B cell (primary cell): ENCODE measurements around the gene MAD1L1. TPM values are rescaled to one million over a fixed set of nuclear protein-coding genes. Genes with fewer than 3 reads are reported as not detected.

Experiments used
- ATAC-seq: fragments of 200-7000 bp; cut with Tn5 transposase; one replicate; pipeline ENCODE4 v1.10.0; 2021; ENCODE audit warnings: low read depth, mild to moderate bottlenecking, moderate number of reproducible peaks, moderate library complexity
- CTCF ChIA-PET: fragments of 350-600 bp; sonication (Branson Sonifier 250); formaldehyde crosslinking; loops from one replicate; lab custom pipeline; 2021; ENCODE audit warnings: antibody characterized with exemption, inconsistent platforms; lab: Charles Lee
- POLR2A ChIA-PET: fragments of 350-600 bp; sonication (Branson Sonifier 250); formaldehyde crosslinking; loops from one replicate; lab custom pipeline; 2021; ENCODE audit warnings: antibody characterized with exemption; lab: Charles Lee
- DNase-seq: peaks from one replicate; pipeline ENCODE4 v3.0.0; 2013
- H2AFZ ChIP-seq: 2 replicates; pipeline ENCODE4 v1.6.1; 2012; ENCODE audit warnings: mild to moderate bottlenecking, low read depth, low read length; ENCODE audit not compliant: insufficient read depth, poor library complexity, severe bottlenecking
- H3K27ac ChIP-seq, 2 donors: 1 replicate in 1 of 2; 2 replicates in 1 of 2; pipeline ENCODE4 v1.5.1; 2012 to 2013; ENCODE audit warnings: low read length in 2 of 2, mild to moderate bottlenecking in 2 of 2, moderate library complexity in 1 of 2
- H3K27me3 ChIP-seq, 4 experiments: fragments of 200-600 bp in 1 of 4; sonication (generic) in 1 of 4; replicated peaks in 1 of 4; 1 replicate in 2 of 4; 2 replicates in 2 of 4; pipeline versions ENCODE4 v1.6.1 to v1.7.0; 2013 to 2016; ENCODE audit warnings: low read length in 3 of 4, mild to moderate bottlenecking in 2 of 4, mixed read lengths in 1 of 4, moderate library complexity in 1 of 4; ENCODE audit not compliant: insufficient read depth in 4 of 4, control insufficient read depth in 3 of 4; ENCODE audit errors: control extremely low read depth in 1 of 4
- H3K36me3 ChIP-seq, 2 experiments: replicated peaks in 1 of 2; 1 replicate in 1 of 2; 2 replicates in 1 of 2; pipeline versions ENCODE4 v1.6.1 to v1.7.1; 2013; ENCODE audit warnings: low read length in 1 of 2; ENCODE audit not compliant: insufficient read depth in 2 of 2, control insufficient read depth in 1 of 2; ENCODE audit errors: control extremely low read depth in 1 of 2, extremely low read depth in 1 of 2
- H3K4me1 ChIP-seq, 2 donors: fragments of 200-600 bp in 1 of 2; sonication (generic) in 1 of 2; 1 replicate in 1 of 2; 2 replicates in 1 of 2; pipeline versions ENCODE4 v1.5.1 to v1.6.1; 2013 to 2017; ENCODE audit warnings: low read length in 2 of 2; ENCODE audit not compliant: control insufficient read depth in 2 of 2, insufficient read depth in 2 of 2
- H3K4me2 ChIP-seq: replicated peaks from 2 replicates; pipeline ENCODE3; 2012; ENCODE audit warnings: mild to moderate bottlenecking, low read depth, low read length; ENCODE audit not compliant: poor library complexity, severe bottlenecking
- H3K4me3 ChIP-seq, 5 experiments: fragments of 200-600 bp in 1 of 5; sonication (generic) in 1 of 5; 1 replicate in 3 of 5; 2 replicates in 2 of 5; pipeline versions ENCODE4 v1.5.1 to v1.7.0; 2011 to 2016; ENCODE audit warnings: low read length in 4 of 5, mild to moderate bottlenecking in 4 of 5, low read depth in 2 of 5, control low read depth in 1 of 5, moderate library complexity in 1 of 5; ENCODE audit not compliant: insufficient read depth in 1 of 5; ENCODE audit errors: control extremely low read depth in 1 of 5, extremely low read depth in 1 of 5
- H3K79me2 ChIP-seq: fragments of 200-600 bp; sonication (generic); one replicate; pipeline ENCODE4 v1.6.0; 2016; ENCODE audit warnings: low read length; ENCODE audit not compliant: control insufficient read depth, insufficient read depth
- H3K9ac ChIP-seq: fragments of 200-600 bp; sonication (generic); 2 replicates; pipeline ENCODE4 v1.6.1; 2017; ENCODE audit warnings: mild to moderate bottlenecking, low read length, moderate library complexity
- H3K9me3 ChIP-seq, 3 donors: one replicate each; pipeline versions ENCODE4 v1.6.1 to v1.7.1; 2013; ENCODE audit warnings: low read length in 2 of 3; ENCODE audit not compliant: control insufficient read depth in 2 of 3, insufficient read depth in 1 of 3; ENCODE audit errors: control extremely low read depth in 1 of 3
- H4K20me1 ChIP-seq: 2 replicates; pipeline ENCODE4 v1.6.0; 2012; ENCODE audit warnings: mild to moderate bottlenecking, low read length; ENCODE audit not compliant: insufficient read depth, control insufficient read depth, poor library complexity, severe bottlenecking
- H3K27ac Mint-ChIP-seq: one replicate; pipeline ENCODE4 v1.8.0; 2021; ENCODE audit warnings: mixed read lengths
- H3K27me3 Mint-ChIP-seq: one replicate; pipeline ENCODE4 v1.8.0; 2021; ENCODE audit warnings: mixed read lengths
- H3K4me1 Mint-ChIP-seq: one replicate; pipeline ENCODE4 v1.8.0; 2021; ENCODE audit warnings: mixed read lengths
- H3K4me3 Mint-ChIP-seq: one replicate; pipeline ENCODE4 v1.8.0; 2021; ENCODE audit warnings: mixed read lengths
- H3K9me3 Mint-ChIP-seq: one replicate; pipeline ENCODE4 v1.8.0; 2022; ENCODE audit warnings: mixed read lengths; ENCODE audit not compliant: insufficient read depth
- EZH2 ChIP-seq: IDR thresholded peaks from 2 replicates; pipeline ENCODE4 v1.6.1; 2012; ENCODE audit warnings: borderline replicate concordance, low read depth, mild to moderate bottlenecking, moderate library complexity, low read length; ENCODE audit not compliant: insufficient read depth, poor library complexity, severe bottlenecking
- WGBS: methylation state at CpG from one replicate; pipeline ENCODE4 v1.1.5; 2013; ENCODE audit warnings: missing lambda C conversion rate; ENCODE audit not compliant: insufficient coverage; 5-methylcytosine and 5-hydroxymethylcytosine counted together
- intact Hi-C: fragments of 100-400 bp; cut with micrococcal nuclease; formaldehyde crosslinking; loops from one replicate; pipeline ENCODE4 v1.10.0; 2022
- polyA plus RNA-seq: library from polyadenylated mRNA; depleted of rRNA; stranded (reverse); fragments of >200 nt; gene quantifications from 2 replicates; pipeline ENCODE4 v1.2.3, GENCODE V29; 2012
- total RNA-seq, 2 donors: library from RNA; stranded (reverse); fragments of 120-200 nt in 1 of 2; gene quantifications; 1 replicate in 1 of 2; 2 replicates in 1 of 2; pipeline versions ENCODE4 v1.2.3 to v1.2.4, GENCODE V29; 2013 to 2022
- TF ChIP-seq, protein P1 (sequence below): fragments of 200-600 bp; IDR thresholded peaks from one replicate; pipeline ENCODE4 v1.8.0; 2022; ENCODE audit warnings: antibody characterized with exemption, mild to moderate bottlenecking

Gene MAD1L1
- total and polyA plus RNA-seq, 2 donors (not counting 1 experiment from before 2014, with no cell fraction given): 86.7 to 110 TPM

DNA sequence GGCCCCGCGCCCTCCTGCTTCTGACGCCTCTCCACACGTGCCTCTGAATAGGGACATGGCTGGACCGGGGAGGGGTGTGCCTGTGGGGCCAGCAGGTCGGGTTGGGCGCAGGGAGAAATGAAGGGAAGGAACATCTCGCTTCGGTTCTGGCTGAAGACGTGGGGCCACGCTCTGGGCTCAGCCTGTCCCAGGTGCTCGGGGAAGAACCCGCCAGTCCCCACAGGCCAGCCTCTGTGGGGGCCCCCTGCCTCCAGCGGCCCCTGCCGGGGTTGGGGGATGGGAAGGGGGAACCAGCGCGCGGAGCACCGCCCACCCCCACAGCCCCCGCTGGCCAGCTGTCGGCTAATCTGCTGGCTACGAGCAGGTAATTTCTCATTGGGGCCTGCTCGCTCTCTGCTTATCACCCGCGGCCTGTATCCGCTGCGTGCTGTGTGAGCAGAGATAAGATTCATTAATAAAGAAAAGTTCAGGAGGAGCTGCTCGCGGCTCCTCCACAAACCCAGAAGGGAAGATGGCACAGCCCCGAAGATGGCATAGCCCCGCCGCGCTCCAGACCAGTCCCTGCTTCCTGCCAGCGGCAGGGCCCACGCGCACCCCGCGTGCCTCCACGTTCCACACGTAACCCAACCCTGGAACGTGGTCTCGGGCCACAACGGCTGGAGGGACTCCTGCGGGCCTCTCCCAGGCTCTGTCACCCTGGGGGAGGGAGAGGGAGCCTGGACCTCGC, 376.4 kb downstream of the MAD1L1 start:
- Histone ChIP-seq H2AFZ (no peak overlapping the region), H3K4me1 (no peaks in the 10 kb centered on the region), H3K79me2 (peaks cover 41% of the 10 kb centered on the region), H4K20me1 (peaks cover 73% of the 10 kb centered on the region), H3K9ac (no peak overlapping the region), H3K27ac (no peak overlapping the region), H3K4me3 (no peak overlapping the region), H3K27me3 (no peaks in the 10 kb centered on the region), H3K4me2 (no peak overlapping the region), H3K9me3 (peaks cover 0 to 8% (median 0%) of the 10 kb centered on the region in 3 donors), H3K36me3 (no peaks in the 10 kb centered on the region)
- ChIA-PET POLR2A (no interaction called here), CTCF (no interaction called here)
- Mint-ChIP-seq H3K4me3 (no peak overlapping the region), H3K27me3 (no peaks in the 10 kb centered on the region), H3K27ac (no peak overlapping the region), H3K9me3 (no peaks in the 10 kb centered on the region), H3K4me1 (no peaks in the 10 kb centered on the region)
- no peak for ATAC-seq
- DNase-seq: no peak
- TF ChIP-seq, protein P1, sequence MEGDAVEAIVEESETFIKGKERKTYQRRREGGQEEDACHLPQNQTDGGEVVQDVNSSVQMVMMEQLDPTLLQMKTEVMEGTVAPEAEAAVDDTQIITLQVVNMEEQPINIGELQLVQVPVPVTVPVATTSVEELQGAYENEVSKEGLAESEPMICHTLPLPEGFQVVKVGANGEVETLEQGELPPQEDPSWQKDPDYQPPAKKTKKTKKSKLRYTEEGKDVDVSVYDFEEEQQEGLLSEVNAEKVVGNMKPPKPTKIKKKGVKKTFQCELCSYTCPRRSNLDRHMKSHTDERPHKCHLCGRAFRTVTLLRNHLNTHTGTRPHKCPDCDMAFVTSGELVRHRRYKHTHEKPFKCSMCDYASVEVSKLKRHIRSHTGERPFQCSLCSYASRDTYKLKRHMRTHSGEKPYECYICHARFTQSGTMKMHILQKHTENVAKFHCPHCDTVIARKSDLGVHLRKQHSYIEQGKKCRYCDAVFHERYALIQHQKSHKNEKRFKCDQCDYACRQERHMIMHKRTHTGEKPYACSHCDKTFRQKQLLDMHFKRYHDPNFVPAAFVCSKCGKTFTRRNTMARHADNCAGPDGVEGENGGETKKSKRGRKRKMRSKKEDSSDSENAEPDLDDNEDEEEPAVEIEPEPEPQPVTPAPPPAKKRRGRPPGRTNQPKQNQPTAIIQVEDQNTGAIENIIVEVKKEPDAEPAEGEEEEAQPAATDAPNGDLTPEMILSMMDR: no peak
- no peak for TF ChIP-seq EZH2
- WGBS: 78% methylated on average over 37 of the region's 45 CpGs
- intact Hi-C loops: no loop called here

DNA sequence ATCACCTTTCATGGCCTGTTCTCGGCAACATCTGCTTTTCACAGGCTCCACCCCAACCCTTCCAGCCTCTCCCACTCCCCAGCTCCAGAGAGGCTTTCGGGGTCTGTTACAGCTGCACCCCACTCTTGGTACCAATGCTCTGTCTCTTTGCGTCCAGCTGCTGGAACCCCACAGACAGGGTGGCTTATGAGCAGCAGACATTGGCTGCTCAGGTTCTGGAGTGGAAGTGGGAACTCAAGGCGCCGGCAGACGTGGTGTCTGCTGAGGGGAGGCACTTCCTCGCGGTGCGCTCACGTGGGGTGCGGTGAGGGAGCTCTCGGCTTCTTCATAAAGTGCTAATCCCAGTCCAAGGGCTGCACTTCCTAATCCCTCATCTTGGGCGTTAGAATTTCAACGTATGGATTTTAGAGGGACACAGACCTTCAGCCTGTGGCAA, 377.0 kb downstream of the MAD1L1 start:
- ChIA-PET POLR2A (no interaction called here), CTCF (no interaction called here)
- WGBS: 88% methylated on average over 14 of the region's 14 CpGs
- no peak overlapping the region for H3K4me3 ChIP-seq
- no peak overlapping the region for H3K4me3 Mint-ChIP-seq
- peaks cover 0 to 8% (median 0%) of the 10 kb centered on the region in 3 donors for H3K9me3 ChIP-seq
- H3K27me3 Mint-ChIP-seq: no peaks in the 10 kb centered on the region
- TF ChIP-seq EZH2: no peak
- TF ChIP-seq, protein P1: no peak
- no peak overlapping the region for H3K9ac ChIP-seq
- no peaks in the 10 kb centered on the region for H3K4me1 ChIP-seq
- H3K4me2 ChIP-seq: no peak overlapping the region
- no peaks in the 10 kb centered on the region for H3K27me3 ChIP-seq
- no peak overlapping the region for H3K27ac ChIP-seq
- peaks cover 38% of the 10 kb centered on the region for H3K79me2 ChIP-seq
- no peaks in the 10 kb centered on the region for H3K9me3 Mint-ChIP-seq
- intact Hi-C loops: no loop called here
- H3K36me3 ChIP-seq: no peaks in the 10 kb centered on the region
- no peak for ATAC-seq
- H2AFZ ChIP-seq: no peak overlapping the region
- H3K27ac Mint-ChIP-seq: no peak overlapping the region
- DNase-seq: no peak
- no peaks in the 10 kb centered on the region for H3K4me1 Mint-ChIP-seq
- peaks cover 67% of the 10 kb centered on the region for H4K20me1 ChIP-seq
